HepG2 (cell line): Measurements from ENCODE around the gene UBR1. TPM values are rescaled to one million over a fixed set of nuclear protein-coding genes. Genes with fewer than 3 reads are reported as not detected.

ENCODE experiments used
- CEBPB ChIP-seq: IDR thresholded peaks from 2 replicates; pipeline ENCODE4 v1.6.1; 2011; ENCODE audit warnings: low read depth, low read length, improper control_type of control experiment, borderline replicate concordance
- CSRNP2 ChIP-seq: sonication (generic); formaldehyde crosslinking; conservative IDR thresholded peaks from 2 replicates; pipeline ENCODE4 v1.8.0; 2022; ENCODE audit warnings: low read depth, missing genetic modification reagents
- ELF3 ChIP-seq: IDR thresholded peaks from 2 replicates; pipeline ENCODE4 v1.6.1; 2016; ENCODE audit warnings: missing genetic modification reagents, missing compliant biosample characterization
- HMG20B ChIP-seq: conservative IDR thresholded peaks from 2 replicates; pipeline ENCODE4 v1.6.1; 2016; ENCODE audit warnings: missing genetic modification reagents, missing compliant biosample characterization
- HNRNPK ChIP-seq: fragments of 200-400 bp; formaldehyde crosslinking; IDR thresholded peaks from 2 replicates; pipeline ENCODE4 v1.6.1; 2018; ENCODE audit warnings: low read length, low read depth, moderate library complexity, mild to moderate bottlenecking; ENCODE audit not compliant: poor library complexity, severe bottlenecking
- JARID2 ChIP-seq: sonication (generic); formaldehyde crosslinking; IDR thresholded peaks from 2 replicates; pipeline ENCODE4 v1.8.1; 2023; ENCODE audit warnings: missing genetic modification reagents, inconsistent platforms; ENCODE audit not compliant: insufficient replicate concordance
- NR2C2 ChIP-seq: sonication (generic); formaldehyde crosslinking; IDR thresholded peaks from 2 replicates; pipeline ENCODE4 v1.4.0; 2020; ENCODE audit warnings: missing genetic modification reagents, mild to moderate bottlenecking, moderate library complexity, borderline replicate concordance
- RORA ChIP-seq: sonication (generic); formaldehyde crosslinking; IDR thresholded peaks from 2 replicates; pipeline ENCODE4 v1.5.0; 2020; ENCODE audit warnings: mild to moderate bottlenecking, missing genetic modification reagents, moderate library complexity
- SOX6 ChIP-seq, 2 experiments: fragments of 450-650 bp in 1 of 2; sonication (generic) in 1 of 2; formaldehyde crosslinking in 1 of 2; IDR thresholded peaks; 2 replicates each; pipeline versions ENCODE4 v1.4.0 to v1.6.1; 2017 to 2020; ENCODE audit warnings: antibody characterized with exemption in 1 of 2, mild to moderate bottlenecking in 1 of 2, missing genetic modification reagents in 1 of 2
- SRY ChIP-seq: sonication (generic); formaldehyde crosslinking; IDR thresholded peaks from 2 replicates; pipeline ENCODE4 v1.8.0; 2022; ENCODE audit warnings: mild to moderate bottlenecking, missing genetic modification reagents
- ZBTB21 ChIP-seq: sonication (generic); formaldehyde crosslinking; IDR thresholded peaks from 2 replicates; pipeline ENCODE4 v1.4.0; 2020; ENCODE audit warnings: missing genetic modification reagents
- ZFP1 ChIP-seq: IDR thresholded peaks from 2 replicates; pipeline ENCODE4 v1.6.1; 2016
- ZFP36L1 ChIP-seq: sonication (generic); formaldehyde crosslinking; IDR thresholded peaks from 2 replicates; pipeline ENCODE4 v1.8.0; 2022; ENCODE audit warnings: mild to moderate bottlenecking, missing genetic modification reagents, moderate library complexity
- ZFY ChIP-seq: sonication (generic); formaldehyde crosslinking; IDR thresholded peaks from 2 replicates; pipeline ENCODE4 v1.4.0; 2020; ENCODE audit warnings: missing genetic modification reagents
- ZFYVE20 ChIP-seq: sonication (generic); formaldehyde crosslinking; IDR thresholded peaks from 2 replicates; pipeline ENCODE4 v1.8.0; 2023; ENCODE audit warnings: low read depth, mild to moderate bottlenecking, moderate library complexity, missing genetic modification reagents, borderline replicate concordance
- ZNF101 ChIP-seq: sonication (generic); formaldehyde crosslinking; IDR thresholded peaks from 2 replicates; pipeline ENCODE4 v1.4.0; 2020; ENCODE audit warnings: mild to moderate bottlenecking, low read depth, missing genetic modification reagents, borderline replicate concordance
- ZNF160 ChIP-seq: sonication (generic); formaldehyde crosslinking; IDR thresholded peaks from 2 replicates; pipeline ENCODE4 v1.8.0; 2022; ENCODE audit warnings: mild to moderate bottlenecking, inconsistent platforms, missing genetic modification reagents
- ZNF256 ChIP-seq: sonication (generic); formaldehyde crosslinking; conservative IDR thresholded peaks from 2 replicates; pipeline ENCODE4 v1.4.0; 2020; ENCODE audit warnings: missing genetic modification reagents
- polyA plus RNA-seq, 8 experiments: library from polyadenylated mRNA; depleted of rRNA in 3 of 8; stranded (reverse) in 7 of 8; unstranded in 1 of 8; fragments of >200 nt; fragmentation: Illumina TruSeq in 4 of 8; extraction: Trizol in 4 of 8; gene quantifications; 2 replicates each; pipeline versions ENCODE4 v1.2.1 to v1.2.3, GENCODE V29; 2011 to 2016; ENCODE audit warnings: low read depth in 4 of 8, missing spikeins in 1 of 8, mixed read lengths in 1 of 8; ENCODE audit not compliant: insufficient read depth in 1 of 8
- total RNA-seq, 5 experiments: library from RNA; depleted of rRNA; stranded (reverse); fragments of >200 nt; fragmentation: Illumina TruSeq; extraction: Trizol; gene quantifications; 2 replicates each; pipeline ENCODE4 v1.2.3, GENCODE V29; 2016; ENCODE audit warnings: low read depth in 1 of 5
- TF ChIP-seq, protein P1 (sequence below), 2 experiments: fragments of 450-650 bp in 1 of 2; sonication (generic) in 1 of 2; formaldehyde crosslinking in 1 of 2; IDR thresholded peaks; 2 replicates each; pipeline versions ENCODE4 v1.6.1 to v1.8.0; 2016 to 2022; ENCODE audit warnings: antibody characterized with exemption in 1 of 2, mild to moderate bottlenecking in 1 of 2, missing genetic modification reagents in 1 of 2

The UBR1 gene
- total and polyA plus RNA-seq, 2 of the 13 experiments (the other 11 are each of a cell fraction or from before 2014, with no cell fraction given) = 6.4 to 18.0 TPM

GRCh38 chr15:42920519-42921341 lies 185.1 kb downstream of the UBR1 start, which contains the start of gene TTBK2 (continued):
- TF ChIP-seq, protein P1, sequence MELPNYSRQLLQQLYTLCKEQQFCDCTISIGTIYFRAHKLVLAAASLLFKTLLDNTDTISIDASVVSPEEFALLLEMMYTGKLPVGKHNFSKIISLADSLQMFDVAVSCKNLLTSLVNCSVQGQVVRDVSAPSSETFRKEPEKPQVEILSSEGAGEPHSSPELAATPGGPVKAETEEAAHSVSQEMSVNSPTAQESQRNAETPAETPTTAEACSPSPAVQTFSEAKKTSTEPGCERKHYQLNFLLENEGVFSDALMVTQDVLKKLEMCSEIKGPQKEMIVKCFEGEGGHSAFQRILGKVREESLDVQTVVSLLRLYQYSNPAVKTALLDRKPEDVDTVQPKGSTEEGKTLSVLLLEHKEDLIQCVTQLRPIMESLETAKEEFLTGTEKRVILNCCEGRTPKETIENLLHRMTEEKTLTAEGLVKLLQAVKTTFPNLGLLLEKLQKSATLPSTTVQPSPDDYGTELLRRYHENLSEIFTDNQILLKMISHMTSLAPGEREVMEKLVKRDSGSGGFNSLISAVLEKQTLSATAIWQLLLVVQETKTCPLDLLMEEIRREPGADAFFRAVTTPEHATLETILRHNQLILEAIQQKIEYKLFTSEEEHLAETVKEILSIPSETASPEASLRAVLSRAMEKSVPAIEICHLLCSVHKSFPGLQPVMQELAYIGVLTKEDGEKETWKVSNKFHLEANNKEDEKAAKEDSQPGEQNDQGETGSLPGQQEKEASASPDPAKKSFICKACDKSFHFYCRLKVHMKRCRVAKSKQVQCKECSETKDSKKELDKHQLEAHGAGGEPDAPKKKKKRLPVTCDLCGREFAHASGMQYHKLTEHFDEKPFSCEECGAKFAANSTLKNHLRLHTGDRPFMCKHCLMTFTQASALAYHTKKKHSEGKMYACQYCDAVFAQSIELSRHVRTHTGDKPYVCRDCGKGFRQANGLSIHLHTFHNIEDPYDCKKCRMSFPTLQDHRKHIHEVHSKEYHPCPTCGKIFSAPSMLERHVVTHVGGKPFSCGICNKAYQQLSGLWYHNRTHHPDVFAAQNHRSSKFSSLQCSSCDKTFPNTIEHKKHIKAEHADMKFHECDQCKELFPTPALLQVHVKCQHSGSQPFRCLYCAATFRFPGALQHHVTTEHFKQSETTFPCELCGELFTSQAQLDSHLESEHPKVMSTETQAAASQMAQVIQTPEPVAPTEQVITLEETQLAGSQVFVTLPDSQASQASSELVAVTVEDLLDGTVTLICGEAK (IDR thresholded peaks at IDR 0.05) = no peak
- TF ChIP-seq, protein P1 (CRISPR knock-in tag; IDR thresholded peaks at IDR 0.05) = no peak
- TF ChIP-seq SRY (CRISPR knock-in tag) (no peak), CSRNP2 (CRISPR knock-in tag) (no peak), SOX6 (IDR thresholded peaks at IDR 0.05) (no peak), SOX6 (CRISPR knock-in tag; IDR thresholded peaks at IDR 0.05) (peak; percentile 37; the same call in 1 of the 2 replicates), ZNF101 (CRISPR knock-in tag) (no peak), ZFY (CRISPR knock-in tag) (peak; percentile 76), HNRNPK (peak; percentile 72), RORA (CRISPR knock-in tag) (no peak), ZFP1 (CRISPR knock-in tag) (no peak), ZFP36L1 (CRISPR knock-in tag) (no peak; the same call in 1 of the 2 replicates), NR2C2 (CRISPR knock-in tag) (peak; percentile 87), ZBTB21 (no peak), ELF3 (CRISPR knock-in tag) (peak; percentile 71; the same call in 1 of the 2 replicates), ZNF256 (CRISPR knock-in tag) (no peak), ZNF160 (peak; percentile 54; the same call in 1 of the 2 replicates), CEBPB (no peak), JARID2 (CRISPR knock-in tag) (no peak), ZFYVE20 (CRISPR knock-in tag) (no peak), HMG20B (CRISPR knock-in tag) (no peak)
